HK-2 (cell line): ENCODE data around the gene ZNF681.
"Not testable (repeated sequence)": the region's sequence is repeated elsewhere in the genome, so short reads cannot be mapped to it uniquely, and the experiment has no call there.

Experiments used
- DNase-seq: peaks from one replicate; pipeline ENCODE4 v3.0.0-alpha.2; 2018; ENCODE audit not compliant: unreplicated experiment

Gene ZNF681

GRCh38 chr19:23692937-23693336 is 65.8 kb downstream of the ZNF681 start:
- not testable (repeated sequence) for DNase-seq
